Stomach (tissue), 9 donors: ENCODE data around the gene DBNDD2. TPM values are rescaled to one million over a fixed set of nuclear protein-coding genes. Genes with fewer than 3 reads are reported as not detected.

Experiments used
- DNase-seq, 2 donors: peaks; one replicate each; pipeline versions ENCODE4 v3.0.0 to v3.0.0-alpha.2; 2013 to 2019
- H3K27ac ChIP-seq, 5 donors: fragments of 200-600 bp in 4 of 5; sonication (generic) in 4 of 5; one replicate each; pipeline ENCODE4 v1.5.1; 2013 to 2019; ENCODE audit warnings: mild to moderate bottlenecking in 1 of 5, moderate library complexity in 1 of 5
- H3K27me3 ChIP-seq, 3 donors: fragments of 200-600 bp; sonication (generic); one replicate each; pipeline ENCODE4 v1.5.1; 2017 to 2019; ENCODE audit warnings: mixed run types in 1 of 3
- H3K36me3 ChIP-seq, 4 donors: fragments of 200-600 bp; sonication (generic); 1 replicate in 3 of 4; 2 replicates in 1 of 4; pipeline ENCODE4 v1.5.1; 2016 to 2019
- H3K4me1 ChIP-seq, 4 donors: fragments of 200-600 bp; sonication (generic); one replicate each; pipeline ENCODE4 v1.5.1; 2016 to 2019
- H3K4me3 ChIP-seq, 4 donors: fragments of 200-600 bp; sonication (generic) in 3 of 4; one replicate each; pipeline ENCODE4 v1.5.1; 2016 to 2019; ENCODE audit warnings: mild to moderate bottlenecking in 1 of 4
- H3K9me3 ChIP-seq, 4 donors: fragments of 200-600 bp; sonication (generic); one replicate each; pipeline ENCODE4 v1.5.1; 2016 to 2019
- EP300 ChIP-seq: sonication (generic); formaldehyde crosslinking; IDR thresholded peaks from one replicate; pipeline ENCODE4 v1.6.1; 2017; ENCODE audit warnings: antibody characterized with exemption
- POLR2A ChIP-seq, 4 donors: fragments of 450-650 bp; IDR thresholded peaks; one replicate each; pipeline ENCODE4 v1.6.1; 2016; ENCODE audit warnings: antibody characterized with exemption in 4 of 4, control low read depth in 2 of 4, mild to moderate bottlenecking in 1 of 4, moderate library complexity in 1 of 4
- POLR2AphosphoS5 ChIP-seq, 3 donors: sonication (generic); formaldehyde crosslinking; IDR thresholded peaks; one replicate each; pipeline ENCODE4 v1.6.1; 2016; ENCODE audit warnings: antibody characterized with exemption in 3 of 3
- WGBS, 5 donors: extraction: QIAGEN DNeasy Blood & Tissue Kit in 3 of 5; methylation state at CpG; one replicate each; pipeline versions ENCODE4 v1.1.5 to v1.1.7; 2013 to 2018; 5-methylcytosine and 5-hydroxymethylcytosine counted together
- intact Hi-C: fragments of 100-400 bp; cut with DNase I; formaldehyde crosslinking; loops from one replicate; pipeline ENCODE4 v1.15.1; 2023; ENCODE audit warnings: low total_unique reads
- polyA plus RNA-seq, 3 donors: library from polyadenylated mRNA; stranded (reverse); fragments of 200-250 nt; gene quantifications; one replicate each; pipeline ENCODE4 v1.2.3, GENCODE V29; 2013
- total RNA-seq, 5 donors: library from RNA; depleted of rRNA; stranded (reverse); fragments of >200 nt; gene quantifications; one replicate each; pipeline versions ENCODE4 v1.1.0 to v1.2.3, GENCODE V29; 2014 to 2016
- TF ChIP-seq, protein P1 (sequence below), 7 experiments: fragments of 450-650 bp in 4 of 7; fragments of 200-600 bp in 3 of 7; sonication (generic) in 3 of 7; IDR thresholded peaks; one replicate each; pipeline ENCODE4 v1.5.1; 2016 to 2019; ENCODE audit warnings: antibody characterized with exemption in 7 of 7, control low read depth in 2 of 7, mild to moderate bottlenecking in 1 of 7
- donor health status: healthy with polysubstance abuse.
- donor health status: Bipolar disorder and iron deficiency.
- donor health status: healthy.

Gene DBNDD2
- total and polyA plus RNA-seq, 8 donors, result 10.6 to 131 (median 58.1) TPM

- intact Hi-C loops, result loop anchor here (5.0 to 10.0 kb wide), 2 partner anchors 123 to 334 kb away; no protein-coding TSS in a partner anchor
- H3K36me3 ChIP-seq, result no peaks in the 10 kb centered on the region
- no peaks in the 10 kb centered on the region for H3K9me3 ChIP-seq
- H3K4me1 ChIP-seq, result peaks cover 0 to 12% (median 5%) of the 10 kb centered on the region in 4 donors
- WGBS, 5 donors, result 67 to 79% (median 76%) methylated on average over 3 of the region's 3 CpGs
- H3K27me3 ChIP-seq, result no peaks in the 10 kb centered on the region
- TF ChIP-seq EP300 (no peak), POLR2AphosphoS5 (IDR thresholded peaks at IDR 0.05) (no peak), POLR2A (IDR thresholded peaks at IDR 0.05) (no peak)
- TF ChIP-seq, protein P1, sequence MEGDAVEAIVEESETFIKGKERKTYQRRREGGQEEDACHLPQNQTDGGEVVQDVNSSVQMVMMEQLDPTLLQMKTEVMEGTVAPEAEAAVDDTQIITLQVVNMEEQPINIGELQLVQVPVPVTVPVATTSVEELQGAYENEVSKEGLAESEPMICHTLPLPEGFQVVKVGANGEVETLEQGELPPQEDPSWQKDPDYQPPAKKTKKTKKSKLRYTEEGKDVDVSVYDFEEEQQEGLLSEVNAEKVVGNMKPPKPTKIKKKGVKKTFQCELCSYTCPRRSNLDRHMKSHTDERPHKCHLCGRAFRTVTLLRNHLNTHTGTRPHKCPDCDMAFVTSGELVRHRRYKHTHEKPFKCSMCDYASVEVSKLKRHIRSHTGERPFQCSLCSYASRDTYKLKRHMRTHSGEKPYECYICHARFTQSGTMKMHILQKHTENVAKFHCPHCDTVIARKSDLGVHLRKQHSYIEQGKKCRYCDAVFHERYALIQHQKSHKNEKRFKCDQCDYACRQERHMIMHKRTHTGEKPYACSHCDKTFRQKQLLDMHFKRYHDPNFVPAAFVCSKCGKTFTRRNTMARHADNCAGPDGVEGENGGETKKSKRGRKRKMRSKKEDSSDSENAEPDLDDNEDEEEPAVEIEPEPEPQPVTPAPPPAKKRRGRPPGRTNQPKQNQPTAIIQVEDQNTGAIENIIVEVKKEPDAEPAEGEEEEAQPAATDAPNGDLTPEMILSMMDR (IDR thresholded peaks at IDR 0.05), result no peak
- no peak for DNase-seq
- no peak overlapping the region for H3K27ac ChIP-seq
- no peak overlapping the region for H3K4me3 ChIP-seq
Measured at GRCh38 chr20:45440424-45440823, 32.3 kb downstream of the DBNDD2 start.

DNA sequence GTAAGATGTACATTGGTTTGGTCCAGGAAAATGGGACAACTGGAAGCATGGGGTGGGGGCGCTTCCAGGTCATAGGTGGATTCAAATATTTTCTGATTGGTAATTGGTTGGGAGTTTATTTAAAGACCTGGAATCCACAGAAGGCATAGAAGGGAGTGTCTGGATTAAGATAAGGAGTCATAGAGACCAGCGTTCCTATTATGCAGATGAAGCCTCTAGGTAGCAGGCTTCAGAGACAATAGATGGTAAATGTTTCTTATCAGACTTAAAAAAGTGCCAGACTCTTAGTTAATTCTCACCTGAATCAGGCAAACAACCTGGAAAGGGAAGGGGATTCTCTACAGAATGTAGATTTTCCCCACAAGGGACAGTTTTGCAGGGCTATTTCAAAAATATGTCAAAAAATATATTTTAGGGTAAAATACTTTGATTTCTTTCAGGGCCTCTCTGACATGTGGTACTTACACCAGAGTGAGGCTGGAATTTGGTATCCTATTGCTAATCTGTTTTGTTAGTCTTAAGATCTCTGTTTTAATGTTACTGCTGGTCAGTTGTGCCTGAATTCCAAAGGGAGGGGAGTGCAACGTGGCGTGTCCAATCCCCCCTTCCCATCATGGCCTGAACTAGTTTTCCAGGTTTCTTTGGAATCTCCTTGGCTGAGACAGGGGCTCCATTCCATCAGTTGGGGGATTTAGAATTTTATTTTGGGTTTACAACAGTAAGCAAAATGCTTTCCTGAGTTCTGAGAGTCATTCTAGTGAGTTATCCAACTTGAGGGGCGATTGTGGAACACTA is 33.0 kb downstream of the DBNDD2 start:
- 60 to 69% (median 62%) methylated on average over 5 of the region's 5 CpGs for WGBS, 5 donors

DNA sequence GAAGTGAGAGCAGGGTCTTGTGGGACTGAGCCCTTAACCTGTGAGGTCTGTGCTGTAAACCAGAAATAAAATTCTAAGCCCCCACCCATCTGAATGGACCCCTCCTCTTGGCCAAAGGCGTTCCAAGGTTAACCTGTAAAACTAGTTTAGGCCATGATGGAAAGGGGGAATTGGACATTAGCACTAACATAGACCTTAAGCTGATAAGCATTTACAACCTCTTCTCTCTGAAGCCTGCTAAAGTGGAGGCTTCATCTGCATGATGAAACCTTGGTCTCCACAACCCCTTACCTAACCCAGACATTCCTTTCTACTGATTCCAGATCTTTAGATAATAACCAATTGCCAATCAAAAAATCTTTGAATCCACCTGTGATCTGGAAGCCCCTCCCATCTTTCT is 33.7 kb downstream of the DBNDD2 start:
- H3K27ac ChIP-seq, result no peak overlapping the region
- H3K27me3 ChIP-seq, result no peaks in the 10 kb centered on the region
- peaks cover 0 to 5% (median 2%) of the 10 kb centered on the region in 4 donors for H3K4me1 ChIP-seq
- intact Hi-C loops, result loop anchor here (5.0 to 10.0 kb wide), 2 partner anchors 124 to 333 kb away; no protein-coding TSS in a partner anchor
- H3K36me3 ChIP-seq, result no peaks in the 10 kb centered on the region
- no peak for DNase-seq
- TF ChIP-seq EP300 (no peak), POLR2AphosphoS5 (IDR thresholded peaks at IDR 0.05) (no peak), POLR2A (IDR thresholded peaks at IDR 0.05) (no peak)
- TF ChIP-seq, protein P1 (IDR thresholded peaks at IDR 0.05), result no peak
- H3K4me3 ChIP-seq, result no peak overlapping the region
- 45 to 76% (median 63%) methylated on average over 1 of the region's 1 CpG for WGBS, 5 donors
- no peaks in the 10 kb centered on the region for H3K9me3 ChIP-seq

More for the DNA sequence above, 33.0 kb downstream of the DBNDD2 start:
- H3K4me1 ChIP-seq, result peaks cover 0 to 10% (median 4%) of the 10 kb centered on the region in 4 donors
- TF ChIP-seq, protein P1 (IDR thresholded peaks at IDR 0.05), result no peak
- TF ChIP-seq EP300 (no peak), POLR2AphosphoS5 (IDR thresholded peaks at IDR 0.05) (no peak), POLR2A (IDR thresholded peaks at IDR 0.05) (no peak)
- intact Hi-C loops, result loop anchor here (5.0 to 10.0 kb wide), 2 partner anchors 124 to 334 kb away; no protein-coding TSS in a partner anchor
- no peaks in the 10 kb centered on the region for H3K27me3 ChIP-seq
- H3K9me3 ChIP-seq, result no peaks in the 10 kb centered on the region
- H3K27ac ChIP-seq, result no peak overlapping the region
- H3K4me3 ChIP-seq, result no peak overlapping the region
- H3K36me3 ChIP-seq, result no peaks in the 10 kb centered on the region
- no peak for DNase-seq

DNA sequence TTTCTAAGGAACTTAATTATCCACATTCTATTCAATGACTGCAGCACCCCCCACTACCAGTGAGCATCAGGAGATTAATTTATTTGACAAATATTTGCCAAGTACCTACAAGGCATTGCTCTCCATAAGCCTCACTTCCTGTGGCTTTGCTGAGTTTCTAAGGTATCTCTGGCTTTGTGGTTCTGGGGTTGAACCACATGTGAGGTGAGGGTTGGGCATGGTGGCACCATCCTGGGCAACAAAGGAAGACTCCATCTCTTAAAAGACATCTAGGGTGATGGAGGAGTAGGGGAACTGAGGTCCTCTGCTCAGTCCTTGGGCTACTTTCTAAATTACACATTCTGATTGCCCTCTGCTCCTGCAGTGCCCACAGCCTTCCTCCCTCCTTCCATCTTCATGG is 36.0 kb downstream of the DBNDD2 start:
- no peak for DNase-seq
- H3K36me3 ChIP-seq, result no peaks in the 10 kb centered on the region
- H3K9me3 ChIP-seq, result no peaks in the 10 kb centered on the region
- H3K4me3 ChIP-seq, result no peak overlapping the region
- peaks cover 0 to 14% (median 0%) of the 10 kb centered on the region in 4 donors for H3K4me1 ChIP-seq
- TF ChIP-seq POLR2AphosphoS5 (IDR thresholded peaks at IDR 0.05) (no peak), EP300 (no peak), POLR2A (IDR thresholded peaks at IDR 0.05) (no peak)
- TF ChIP-seq, protein P1 (IDR thresholded peaks at IDR 0.05), result no peak
- intact Hi-C loops, result loop anchor here (5.0 to 10.0 kb wide), 2 partner anchors 127 to 331 kb away; no protein-coding TSS in a partner anchor
- H3K27ac ChIP-seq, result no peak overlapping the region
- no peaks in the 10 kb centered on the region for H3K27me3 ChIP-seq
